MCF 10A (cell line): Measurements from ENCODE around the gene RORB. TPM values are rescaled to one million over a fixed set of nuclear protein-coding genes. Genes with fewer than 3 reads are reported as not detected.
A peak's percentile ranks its signal among the peaks of the same experiment; 100 is the strongest.

Experiments
- BruUV-seq: library from RNA; stranded (reverse); fragments of 400-500 nt; replicated peaks from 2 replicates; lab custom pipeline; 2021; lab: Mats Ljungman, UMichigan
- CTCF ChIA-PET: fragments of 300-600 bp; sonication (Branson Sonifier 250); formaldehyde crosslinking; extraction: SDS; loops from one replicate; lab custom pipeline; 2021; ENCODE audit warnings: antibody characterized with exemption, inconsistent platforms; lab: Yijun Ruan, JAX
- POLR2A ChIA-PET: fragments of 300-600, 350-650 bp; sonication (Branson Sonifier 250); formaldehyde crosslinking; extraction: SDS; loops from one replicate; lab custom pipeline; 2020; ENCODE audit warnings: antibody characterized with exemption, inconsistent platforms; lab: Yijun Ruan, JAX
- DNase-seq: peaks from one replicate; pipeline ENCODE4 v3.0.0-alpha.2; 2018; ENCODE audit not compliant: unreplicated experiment
- H3K27ac Mint-ChIP-seq: one replicate; pipeline ENCODE4 v1.8.0; 2022; ENCODE audit warnings: mild to moderate bottlenecking, low read depth, mixed read lengths; ENCODE audit not compliant: unreplicated experiment
- H3K27me3 Mint-ChIP-seq: one replicate; pipeline ENCODE4 v1.8.0; 2022; ENCODE audit warnings: mixed read lengths; ENCODE audit not compliant: insufficient read depth, unreplicated experiment
- H3K36me3 Mint-ChIP-seq: one replicate; pipeline ENCODE4 v1.8.0; 2022; ENCODE audit warnings: mild to moderate bottlenecking, moderate library complexity, mixed read lengths; ENCODE audit not compliant: insufficient read depth, unreplicated experiment
- H3K4me1 Mint-ChIP-seq: one replicate; pipeline ENCODE4 v1.8.0; 2022; ENCODE audit warnings: mixed read lengths; ENCODE audit not compliant: insufficient read depth, unreplicated experiment
- H3K4me3 Mint-ChIP-seq: one replicate; pipeline ENCODE4 v1.8.0; 2022; ENCODE audit warnings: mild to moderate bottlenecking, moderate library complexity, mixed read lengths; ENCODE audit not compliant: unreplicated experiment
- H3K9me3 Mint-ChIP-seq: one replicate; pipeline ENCODE4 v1.8.0; 2022; ENCODE audit warnings: mixed read lengths; ENCODE audit not compliant: unreplicated experiment
- intact Hi-C: fragments of 100-400 bp; cut with micrococcal nuclease; formaldehyde crosslinking; loops from 2 replicates; pipeline ENCODE4 v1.14.1; 2022
- total RNA-seq: library from RNA; stranded (reverse); gene quantifications from 2 replicates; pipeline ENCODE4 v1.2.3, GENCODE V29; 2022
- TF ChIP-seq, protein P1 (sequence below): fragments of 200-600 bp; IDR thresholded peaks from one replicate; pipeline ENCODE4 v1.8.0; 2022; ENCODE audit warnings: antibody characterized with exemption, mild to moderate bottlenecking; ENCODE audit not compliant: unreplicated experiment

The RORB gene
- total RNA-seq, 1 experiment from 2014 or later, result not detected

DNA sequence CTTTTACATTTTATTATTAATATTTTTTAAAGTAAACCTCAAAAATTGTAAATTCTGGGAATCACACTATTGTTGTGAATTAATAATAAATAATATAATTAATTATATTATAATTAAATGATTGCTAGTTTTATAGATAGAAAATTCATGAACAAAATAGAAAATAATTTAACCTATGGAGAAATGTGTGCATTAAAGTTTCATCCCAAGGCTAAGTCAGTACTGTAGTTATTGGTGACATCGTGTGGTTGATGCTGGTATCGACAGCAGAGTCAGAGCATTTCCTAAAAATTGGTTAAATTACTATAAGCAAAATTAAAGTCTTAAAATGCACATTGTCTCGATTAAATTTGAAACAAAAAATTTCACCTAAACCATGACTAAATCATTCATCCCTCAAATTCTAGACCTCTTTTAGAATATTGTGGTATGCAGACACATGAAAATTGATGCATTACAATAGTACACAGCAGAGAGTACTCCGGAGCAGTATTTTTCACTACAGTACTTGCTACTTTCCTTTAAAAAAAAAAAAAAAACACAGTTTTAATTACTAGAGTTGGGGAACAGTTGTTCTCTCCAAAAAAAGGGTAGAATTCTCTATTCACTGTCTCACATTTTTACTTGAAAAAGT, 73.9 kb downstream of the RORB start:
- no peak overlapping the region for H3K4me3 Mint-ChIP-seq
- intact Hi-C loops, result loop anchor here (1.0 kb wide), 2 partner anchors 887 to 1370 kb away; no protein-coding TSS in a partner anchor
- no TSS peak for BruUV-seq
- TF ChIP-seq, protein P1, sequence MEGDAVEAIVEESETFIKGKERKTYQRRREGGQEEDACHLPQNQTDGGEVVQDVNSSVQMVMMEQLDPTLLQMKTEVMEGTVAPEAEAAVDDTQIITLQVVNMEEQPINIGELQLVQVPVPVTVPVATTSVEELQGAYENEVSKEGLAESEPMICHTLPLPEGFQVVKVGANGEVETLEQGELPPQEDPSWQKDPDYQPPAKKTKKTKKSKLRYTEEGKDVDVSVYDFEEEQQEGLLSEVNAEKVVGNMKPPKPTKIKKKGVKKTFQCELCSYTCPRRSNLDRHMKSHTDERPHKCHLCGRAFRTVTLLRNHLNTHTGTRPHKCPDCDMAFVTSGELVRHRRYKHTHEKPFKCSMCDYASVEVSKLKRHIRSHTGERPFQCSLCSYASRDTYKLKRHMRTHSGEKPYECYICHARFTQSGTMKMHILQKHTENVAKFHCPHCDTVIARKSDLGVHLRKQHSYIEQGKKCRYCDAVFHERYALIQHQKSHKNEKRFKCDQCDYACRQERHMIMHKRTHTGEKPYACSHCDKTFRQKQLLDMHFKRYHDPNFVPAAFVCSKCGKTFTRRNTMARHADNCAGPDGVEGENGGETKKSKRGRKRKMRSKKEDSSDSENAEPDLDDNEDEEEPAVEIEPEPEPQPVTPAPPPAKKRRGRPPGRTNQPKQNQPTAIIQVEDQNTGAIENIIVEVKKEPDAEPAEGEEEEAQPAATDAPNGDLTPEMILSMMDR, result peak; percentile 68
- H3K36me3 Mint-ChIP-seq, result no peaks in the 10 kb centered on the region
- peaks cover 51% of the 10 kb centered on the region for H3K27me3 Mint-ChIP-seq
- POLR2A ChIA-PET, result no interaction called here
- H3K4me1 Mint-ChIP-seq, result no peaks in the 10 kb centered on the region
- peak; percentile 33 for DNase-seq
- CTCF ChIA-PET, result interaction anchor here (0.7 to 1.4 kb wide), 2 partner anchors 17 to 1371 kb away, joined by 3 to 12 read pairs; no protein-coding TSS in a partner anchor
- H3K27ac Mint-ChIP-seq, result no peak overlapping the region
- H3K9me3 Mint-ChIP-seq, result no peaks in the 10 kb centered on the region

DNA sequence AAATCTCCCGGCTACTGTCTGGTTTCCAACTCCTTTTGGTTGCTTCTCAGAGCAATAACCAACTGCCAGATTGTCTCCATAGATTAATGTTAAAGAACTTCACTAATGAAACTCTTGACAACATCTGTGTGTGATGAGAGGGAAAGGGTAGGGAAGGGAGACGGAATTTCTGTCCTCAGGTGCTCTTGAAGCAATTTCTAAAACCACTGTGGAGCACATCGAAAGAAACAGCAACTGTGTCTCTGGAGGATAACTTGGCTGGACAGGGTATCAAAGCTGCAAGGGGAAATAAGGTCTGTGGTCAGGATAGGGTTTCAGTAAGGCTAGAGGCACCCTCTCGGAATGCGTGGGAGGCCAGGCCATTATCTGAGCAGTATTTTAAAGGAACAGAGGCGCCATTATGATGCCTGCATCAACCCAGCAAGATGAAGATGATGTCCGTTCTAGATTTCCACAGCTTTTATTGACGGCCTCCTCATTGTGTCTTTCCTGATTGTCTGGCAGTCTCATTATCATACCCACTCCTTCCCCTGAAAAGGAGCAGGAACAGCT, 76.6 kb downstream of the RORB start:
- POLR2A ChIA-PET, result no interaction called here
- Mint-ChIP-seq H3K36me3 (no peaks in the 10 kb centered on the region), H3K4me1 (no peaks in the 10 kb centered on the region), H3K27ac (no peak overlapping the region), H3K4me3 (no peak overlapping the region), H3K9me3 (no peaks in the 10 kb centered on the region), H3K27me3 (peaks cover 75% of the 10 kb centered on the region)
- TF ChIP-seq, protein P1, result no peak
- CTCF ChIA-PET, result interaction anchor here (0.9 to 2.6 kb wide), 2 partner anchors 889 to 1373 kb away, joined by 3 to 17 read pairs; no protein-coding TSS in a partner anchor
- DNase-seq, result no peak
- BruUV-seq, result no TSS peak
- intact Hi-C loops, result no loop called here

DNA sequence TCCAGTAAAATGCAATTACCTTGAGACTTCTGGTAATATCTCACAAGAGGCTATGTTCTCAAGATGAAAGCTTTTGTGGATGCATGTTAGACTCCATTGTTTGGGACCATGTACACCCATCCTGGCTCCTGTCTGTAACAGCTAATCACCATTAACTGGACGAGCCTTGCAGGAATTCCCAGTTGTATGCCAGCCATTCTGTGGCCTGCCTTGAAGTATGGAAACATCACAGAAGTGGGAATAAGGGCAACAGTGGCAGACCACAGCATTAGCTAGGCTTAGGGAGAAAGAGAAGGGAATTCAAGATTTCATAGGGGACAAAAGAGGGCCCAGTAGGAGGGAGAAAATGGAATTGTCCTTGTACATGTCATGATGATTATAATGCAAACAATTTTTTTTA, 79.0 kb downstream of the RORB start:
- ChIA-PET POLR2A (no interaction called here), CTCF (interaction anchor here (1.5 kb wide), 1 partner anchor 1376 kb away, joined by 8 read pairs; no protein-coding TSS in a partner anchor)
- TF ChIP-seq, protein P1, result no peak
- H3K9me3 Mint-ChIP-seq, result no peaks in the 10 kb centered on the region
- no peak overlapping the region for H3K4me3 Mint-ChIP-seq
- H3K27me3 Mint-ChIP-seq, result peaks cover 93% of the 10 kb centered on the region
- intact Hi-C loops, result no loop called here
- BruUV-seq, result no TSS peak
- no peaks in the 10 kb centered on the region for H3K36me3 Mint-ChIP-seq
- H3K4me1 Mint-ChIP-seq, result no peaks in the 10 kb centered on the region
- DNase-seq, result no peak
- H3K27ac Mint-ChIP-seq, result no peak overlapping the region

DNA sequence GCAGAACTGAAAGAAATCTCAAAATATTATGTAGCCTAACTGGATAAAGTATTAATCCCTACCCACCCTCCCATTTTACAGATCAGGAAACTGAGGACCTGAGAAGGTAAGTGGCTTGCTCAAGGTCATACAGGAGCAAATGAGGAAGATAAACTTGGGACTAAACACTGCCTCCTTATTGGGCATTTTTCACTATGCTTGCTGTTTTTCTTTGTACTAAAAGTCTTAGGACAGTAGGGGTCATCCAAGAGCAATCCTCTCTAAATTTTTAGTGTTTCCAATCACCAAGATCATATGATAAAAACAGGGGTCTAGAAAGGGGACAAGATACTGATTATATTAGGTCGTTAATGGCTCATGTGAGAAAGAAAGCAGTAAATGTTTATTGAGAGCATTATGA, 80.8 kb downstream of the RORB start:
- no peak overlapping the region for H3K27ac Mint-ChIP-seq
- ChIA-PET POLR2A (no interaction called here), CTCF (no interaction called here)
- no peaks in the 10 kb centered on the region for H3K36me3 Mint-ChIP-seq
- peaks cover 92% of the 10 kb centered on the region for H3K27me3 Mint-ChIP-seq
- no peak for DNase-seq
- H3K4me1 Mint-ChIP-seq, result no peaks in the 10 kb centered on the region
- H3K9me3 Mint-ChIP-seq, result no peaks in the 10 kb centered on the region
- TF ChIP-seq, protein P1, result no peak
- no TSS peak for BruUV-seq
- intact Hi-C loops, result loop anchor here (2.0 kb wide), 1 partner anchor 165 kb away; no protein-coding TSS in a partner anchor
- H3K4me3 Mint-ChIP-seq, result no peak overlapping the region
